ENCODE data around the gene NUP50.

NUP50 gene

GRCh38 chr22:45163451-45164269 is at the start of gene NUP50:
TSS of gene NUP50 (plus strand) at chr22:45163925. CDS start at chr22:45168178, 4,253 bp downstream.
- FAIRE-seq (peak; percentile 93), DNase-seq (ENCODE audit: low spot score) (peak; percentile 100)

- no peak for DNase-seq (ENCODE audit: low spot score)
- FAIRE-seq: no peak
These were observed 43.3 kb upstream of the NUP50 start for GRCh38 chr22:45120440-45120839.

GRCh38 chr22:45120931-45121330 is 42.8 kb upstream of the NUP50 start:
- DNase-seq (ENCODE audit: low spot score) (no peak), FAIRE-seq (no peak)

GRCh38 chr22:45124176-45124847 is 39.4 kb upstream of the NUP50 start:
- peak; percentile 46 for FAIRE-seq

GRCh38 chr22:45125188-45125587 is 38.5 kb upstream of the NUP50 start:
- FAIRE-seq (no peak), DNase-seq (ENCODE audit: low spot score) (no peak)

More at GRCh38 chr22:45124176-45124847, 39.4 kb upstream of the NUP50 start:
- no peak for DNase-seq (ENCODE audit: low spot score)

- DNase-seq (ENCODE audit: low spot score): peak; percentile 37
- peak; percentile 90 for FAIRE-seq
These were observed 35.9 kb upstream of the NUP50 start for GRCh38 chr22:45127866-45128265.

GRCh38 chr22:45129703-45130524 is 33.8 kb upstream of the NUP50 start:
- peak; percentile 30 for FAIRE-seq
- no peak for DNase-seq (ENCODE audit: low spot score)

- FAIRE-seq: no peak
These were observed 32.8 kb upstream of the NUP50 start for GRCh38 chr22:45130891-45131290.

GRCh38 chr22:45131749-45132148 is 32.0 kb upstream of the NUP50 start:
- DNase-seq (ENCODE audit: low spot score) (no peak), FAIRE-seq (no peak)

More at GRCh38 chr22:45130891-45131290, 32.8 kb upstream of the NUP50 start:
- DNase-seq (ENCODE audit: low spot score): no peak

- no peak for FAIRE-seq
These were observed 29.4 kb upstream of the NUP50 start for GRCh38 chr22:45134313-45134712.

GRCh38 chr22:45136594-45136993 is 27.1 kb upstream of the NUP50 start:
- FAIRE-seq: no peak
- DNase-seq (ENCODE audit: low spot score): no peak

More at GRCh38 chr22:45134313-45134712, 29.4 kb upstream of the NUP50 start:
- no peak for DNase-seq (ENCODE audit: low spot score)

GRCh38 chr22:45139693-45140092 is 24.0 kb upstream of the NUP50 start:
- FAIRE-seq (no peak), DNase-seq (ENCODE audit: low spot score) (no peak)

GRCh38 chr22:45142376-45142775 is 21.3 kb upstream of the NUP50 start:
- DNase-seq (ENCODE audit: low spot score): no peak
- no peak for FAIRE-seq

GRCh38 chr22:45144916-45145315 is 18.8 kb upstream of the NUP50 start:
- FAIRE-seq (no peak), DNase-seq (ENCODE audit: low spot score) (no peak)

- DNase-seq (ENCODE audit: low spot score): no peak
- no peak for FAIRE-seq
These were observed 14.1 kb upstream of the NUP50 start for GRCh38 chr22:45149671-45150070.

GRCh38 chr22:45150139-45150538 is 13.6 kb upstream of the NUP50 start:
- DNase-seq (ENCODE audit: low spot score): no peak
- FAIRE-seq: no peak

GRCh38 chr22:45151503-45151902 is 12.2 kb upstream of the NUP50 start:
- FAIRE-seq: no peak
- DNase-seq (ENCODE audit: low spot score): no peak

- DNase-seq (ENCODE audit: low spot score): no peak
- FAIRE-seq: no peak
These were observed 9.3 kb upstream of the NUP50 start for GRCh38 chr22:45154383-45154782.

- DNase-seq (ENCODE audit: low spot score) (no peak), FAIRE-seq (no peak)
These were observed 8.5 kb upstream of the NUP50 start for GRCh38 chr22:45155050-45155840.

- no peak for DNase-seq (ENCODE audit: low spot score)
- FAIRE-seq: no peak
These were observed 5.8 kb upstream of the NUP50 start for GRCh38 chr22:45157907-45158306.
